GM21360 (cell line): ENCODE results near the gene CYB5D1.

ENCODE experiments used
- ATAC-seq: cut with Tn5 transposase; IDR thresholded peaks from one replicate; pipeline ENCODE4 v1.9.1; 2021; ENCODE audit warnings: mild to moderate bottlenecking, moderate library complexity; ENCODE audit not compliant: unreplicated experiment

Gene CYB5D1

DNA sequence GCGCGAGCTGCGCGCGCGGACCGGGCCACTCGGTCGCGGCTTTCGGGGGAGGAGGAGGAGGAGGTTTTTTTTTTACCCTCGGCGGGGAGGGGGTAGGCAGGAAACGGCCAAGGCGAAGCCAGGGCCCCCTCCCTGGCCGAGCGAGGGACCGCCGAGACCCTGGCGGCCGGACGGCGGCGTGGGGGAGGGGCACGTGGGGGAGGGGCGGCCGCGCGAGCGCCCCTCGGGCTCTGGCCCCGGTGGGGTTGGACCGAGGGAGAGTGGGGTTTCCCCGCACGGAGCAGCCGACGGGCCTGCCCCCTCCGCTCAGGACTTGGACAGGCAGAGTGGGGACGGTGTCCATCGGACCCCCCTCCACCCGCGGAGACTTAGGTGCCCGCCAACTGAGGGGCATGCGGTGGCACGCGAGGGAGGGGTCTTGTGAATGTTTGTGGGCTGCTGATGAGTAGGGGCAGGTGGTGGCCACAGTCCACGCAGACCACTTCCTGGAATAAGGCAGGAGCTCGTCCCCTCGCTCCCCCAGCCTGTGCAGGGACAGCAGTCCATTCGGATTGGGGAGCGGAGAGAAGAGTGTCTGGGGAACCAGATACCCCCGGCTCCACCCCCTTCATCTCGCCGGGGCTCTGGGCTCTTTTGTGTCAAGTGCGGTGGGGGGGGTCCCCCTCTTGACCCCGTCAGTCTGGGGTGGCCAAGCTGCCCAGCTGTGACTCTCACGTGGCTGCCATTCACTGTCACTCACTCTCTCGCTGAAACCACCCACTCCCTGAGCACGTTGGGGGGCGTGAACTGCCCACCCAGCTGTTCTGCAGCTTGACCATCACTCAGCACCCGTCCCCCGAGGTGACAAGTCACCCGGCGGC, 27.8 kb downstream of the CYB5D1 start:
- ATAC-seq: no peak

DNA sequence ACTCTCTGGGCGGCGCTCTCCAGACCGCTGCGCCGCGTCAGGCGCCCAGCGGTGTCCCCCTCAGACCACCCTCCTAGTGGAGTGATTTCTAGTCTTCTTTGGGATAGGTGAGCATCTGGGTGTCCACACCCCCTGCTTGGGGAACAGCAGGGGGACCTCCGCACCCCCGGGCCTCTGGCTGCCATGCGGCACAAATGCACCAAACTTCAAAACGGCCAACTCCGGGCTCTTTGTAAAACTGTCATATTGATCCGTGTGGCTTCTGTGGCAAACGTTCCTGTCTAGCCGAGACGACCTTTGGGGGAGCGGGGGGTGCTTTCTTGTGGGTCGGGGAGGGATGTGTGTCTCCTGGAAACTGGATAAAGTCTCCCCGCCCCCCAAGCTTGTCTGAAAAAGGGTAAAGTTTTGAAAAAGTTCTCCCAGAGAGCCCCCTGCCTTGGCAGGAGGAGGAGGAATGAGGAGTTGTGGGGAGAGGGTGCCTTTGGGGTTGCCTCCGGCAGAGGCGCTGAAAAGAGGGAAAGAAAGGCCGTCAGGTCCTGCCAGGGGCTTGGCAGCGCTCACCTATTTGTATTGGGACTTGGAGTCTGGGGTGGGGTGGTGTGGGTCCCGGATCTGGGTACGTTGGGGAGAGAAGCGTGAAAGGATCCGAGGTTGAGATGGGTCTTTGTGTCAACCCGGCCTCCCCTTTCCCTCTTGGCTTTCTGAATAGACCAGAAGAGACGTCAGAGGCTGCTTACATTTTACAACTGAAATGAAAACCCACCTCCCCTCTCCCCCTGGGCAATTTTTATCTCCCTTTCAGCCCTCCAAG, 28.6 kb downstream of the CYB5D1 start:
- ATAC-seq: no peak

DNA sequence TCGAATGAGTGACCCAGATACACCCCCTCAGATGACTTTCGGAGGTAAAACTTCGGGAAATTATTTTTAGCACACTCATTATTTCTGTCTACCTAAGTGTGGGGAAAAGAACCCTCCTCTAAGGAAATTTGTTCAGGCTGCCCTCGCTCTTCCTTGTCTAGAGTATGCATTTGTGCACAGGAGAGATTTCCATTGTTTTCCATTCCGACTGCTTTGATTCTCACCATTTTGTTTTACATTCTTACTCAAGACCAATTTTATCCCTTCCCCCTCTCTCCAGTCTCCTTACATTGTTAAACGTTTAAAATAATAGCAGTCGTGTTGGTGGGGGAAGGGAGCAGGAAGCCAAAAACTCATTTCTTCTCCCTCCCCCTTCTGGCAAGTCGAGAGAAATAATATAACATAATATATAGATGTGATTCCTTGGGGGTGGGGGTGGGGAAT, 29.3 kb downstream of the CYB5D1 start:
- ATAC-seq: no peak

- peak; percentile 39 for ATAC-seq
Measured at GRCh38 chr17:7887482-7888183, 29.8 kb downstream of the CYB5D1 start.

- no peak for ATAC-seq
Measured at GRCh38 chr17:7888184-7888920, 30.5 kb downstream of the CYB5D1 start, which contains the start of gene CHD3. Gene CHD3, plus strand, starts transcription at chr17:7888789. Its CDS starts 212 bp downstream, at chr17:7889001.

GRCh38 chr17:7889166-7889955, 31.6 kb downstream of the CYB5D1 start:
- ATAC-seq: no peak

DNA sequence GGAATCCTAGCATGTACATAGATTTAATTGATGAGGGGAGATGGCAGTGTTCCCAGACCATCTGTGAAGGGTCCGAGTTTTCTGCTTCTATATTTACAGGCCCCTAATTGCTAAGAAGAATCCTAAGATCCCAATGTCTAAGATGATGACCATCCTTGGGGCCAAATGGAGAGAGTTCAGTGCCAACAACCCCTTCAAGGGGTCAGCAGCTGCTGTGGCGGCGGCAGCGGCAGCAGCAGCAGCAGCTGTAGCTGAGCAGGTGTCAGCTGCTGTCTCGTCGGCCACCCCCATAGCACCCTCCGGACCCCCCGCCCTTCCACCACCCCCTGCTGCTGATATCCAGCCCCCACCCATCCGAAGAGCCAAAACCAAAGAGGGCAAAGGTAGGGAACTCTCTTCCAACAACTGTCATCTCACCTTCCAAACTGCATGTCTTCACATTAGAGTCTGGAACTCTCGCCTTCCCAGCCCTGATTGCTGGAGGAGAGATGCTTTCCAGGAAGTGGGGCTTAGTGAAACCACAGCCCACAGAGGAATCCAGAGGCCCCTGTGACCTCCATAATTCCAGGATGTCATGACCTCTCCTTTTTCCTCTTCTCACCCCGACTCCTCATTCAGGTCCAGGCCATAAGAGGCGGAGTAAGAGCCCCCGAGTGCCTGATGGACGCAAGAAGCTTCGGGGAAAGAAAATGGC, 35.5 kb downstream of the CYB5D1 start:
- ATAC-seq: no peak

- no peak for ATAC-seq
Measured at GRCh38 chr17:7894226-7894625, 36.4 kb downstream of the CYB5D1 start.

DNA sequence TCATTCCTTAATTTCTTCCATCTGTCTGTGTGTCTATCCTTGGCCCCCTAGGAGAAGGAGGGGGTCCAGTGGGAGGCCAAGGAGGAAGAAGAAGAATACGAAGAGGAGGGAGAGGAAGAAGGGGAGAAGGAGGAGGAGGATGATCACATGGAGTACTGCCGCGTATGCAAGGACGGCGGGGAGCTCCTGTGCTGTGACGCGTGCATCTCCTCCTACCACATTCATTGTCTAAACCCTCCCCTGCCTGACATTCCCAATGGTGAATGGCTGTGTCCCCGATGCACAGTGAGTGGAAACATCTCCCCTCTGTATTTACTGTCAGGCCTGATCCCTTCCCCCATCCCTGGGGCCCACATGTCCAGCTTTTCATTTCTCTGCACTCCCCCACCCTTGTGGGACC, 37.1 kb downstream of the CYB5D1 start:
- ATAC-seq: no peak

DNA sequence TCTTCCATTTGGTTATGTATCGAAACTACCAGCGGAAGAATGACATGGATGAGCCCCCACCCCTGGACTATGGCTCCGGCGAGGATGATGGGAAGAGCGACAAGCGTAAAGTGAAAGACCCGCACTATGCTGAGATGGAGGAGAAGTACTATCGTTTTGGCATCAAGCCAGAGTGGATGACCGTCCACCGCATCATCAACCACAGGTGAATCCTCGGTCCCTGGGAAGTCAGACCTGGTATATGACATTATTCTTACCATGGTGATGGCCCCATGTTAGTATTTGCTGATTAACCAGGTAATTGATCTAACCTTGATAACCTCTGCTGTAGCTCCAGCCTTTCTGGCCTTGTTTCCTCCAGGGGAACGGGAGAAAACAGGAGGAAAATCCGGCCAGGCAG, 39.3 kb downstream of the CYB5D1 start:
- ATAC-seq: no peak

- ATAC-seq: no peak
Measured at GRCh38 chr17:7897773-7898172, 40.0 kb downstream of the CYB5D1 start.

DNA sequence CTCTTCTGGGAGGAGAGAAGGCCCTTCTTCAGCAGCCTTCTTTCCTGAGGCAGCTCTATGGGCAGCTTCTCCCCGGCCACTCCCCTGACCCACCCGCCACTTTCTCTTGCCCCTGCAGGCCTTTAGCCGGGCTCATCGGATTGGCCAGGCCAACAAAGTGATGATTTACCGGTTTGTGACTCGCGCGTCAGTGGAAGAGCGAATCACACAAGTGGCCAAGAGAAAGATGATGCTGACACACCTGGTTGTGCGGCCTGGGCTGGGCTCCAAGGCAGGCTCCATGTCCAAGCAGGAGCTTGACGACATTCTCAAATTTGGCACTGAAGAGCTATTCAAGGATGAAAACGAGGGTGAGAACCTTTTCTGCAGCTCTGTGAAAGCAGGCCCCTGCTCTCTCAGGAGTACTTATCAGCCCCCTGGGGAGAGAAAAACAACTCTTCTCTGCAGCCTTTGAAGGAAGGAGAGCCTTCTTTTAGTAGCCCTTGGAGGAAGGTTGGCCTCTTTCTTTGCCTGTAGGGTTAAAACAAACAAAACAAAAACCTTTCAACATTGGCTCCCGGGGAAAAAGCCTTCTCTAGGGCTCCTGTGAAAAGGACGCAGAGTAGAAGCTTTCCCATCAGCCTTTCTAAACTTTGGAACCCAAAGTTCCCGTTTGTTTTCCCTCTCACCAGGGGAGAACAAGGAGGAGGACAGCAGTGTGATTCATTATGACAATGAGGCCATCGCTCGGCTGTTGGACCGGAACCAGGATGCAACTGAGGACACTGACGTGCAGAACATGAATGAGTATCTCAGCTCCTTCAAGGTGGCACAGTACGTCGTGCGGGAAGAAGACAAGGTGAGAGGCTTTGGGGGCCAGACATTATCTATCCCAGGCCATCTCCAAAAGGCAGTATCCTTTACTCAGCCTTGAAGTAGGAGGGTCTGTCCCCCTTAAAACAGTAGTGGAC, 45.6 kb downstream of the CYB5D1 start:
- no peak for ATAC-seq

DNA sequence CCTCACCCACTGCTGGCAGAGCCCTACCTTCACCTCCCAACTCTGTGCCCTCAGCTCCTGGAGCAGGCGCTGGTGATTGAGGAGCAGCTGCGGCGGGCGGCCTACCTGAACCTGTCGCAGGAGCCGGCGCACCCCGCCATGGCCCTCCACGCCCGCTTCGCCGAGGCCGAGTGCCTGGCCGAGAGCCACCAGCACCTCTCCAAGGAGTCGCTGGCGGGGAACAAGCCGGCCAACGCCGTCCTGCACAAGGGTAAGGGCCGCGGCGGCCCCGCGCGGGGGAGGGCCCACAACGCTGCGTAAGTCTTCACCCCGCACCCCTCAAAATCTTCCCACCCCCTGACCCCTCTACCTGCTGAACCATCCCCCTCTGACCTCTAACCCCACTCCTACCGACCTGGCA, 51.3 kb downstream of the CYB5D1 start:
- no peak for ATAC-seq

DNA sequence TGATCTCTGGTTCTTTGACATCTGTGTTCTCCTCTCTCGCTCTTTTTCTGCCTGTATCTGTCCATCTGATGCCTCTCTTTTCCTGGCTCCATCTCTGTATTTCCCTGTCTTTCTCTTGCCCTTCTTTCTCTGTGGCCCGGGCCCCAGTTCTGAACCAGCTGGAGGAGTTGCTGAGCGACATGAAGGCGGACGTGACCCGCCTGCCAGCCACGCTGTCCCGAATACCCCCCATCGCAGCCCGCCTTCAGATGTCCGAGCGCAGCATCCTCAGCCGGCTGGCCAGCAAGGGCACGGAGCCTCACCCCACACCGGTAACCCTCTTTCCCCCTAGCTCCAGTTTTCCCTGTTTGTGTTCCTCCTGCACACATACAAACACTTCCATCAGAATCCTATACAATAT, 52.5 kb downstream of the CYB5D1 start:
- ATAC-seq: no peak

GRCh38 chr17:7910711-7911110, 52.9 kb downstream of the CYB5D1 start:
- no peak for ATAC-seq

- no peak for ATAC-seq
Measured at GRCh38 chr17:7911116-7911515, 53.3 kb downstream of the CYB5D1 start.
